Activated B cell treated with CpG ODN at 0.5 μM for 24 hours (primary cell): ENCODE data around the gene C2. TPM values are rescaled to one million over a fixed set of nuclear protein-coding genes. Genes with fewer than 3 reads are reported as not detected.

Experiments used
- ATAC-seq: fragments of 200-7000 bp; cut with Tn5 transposase; one replicate; pipeline ENCODE4 v1.10.0; 2021; ENCODE audit warnings: low read depth, mild to moderate bottlenecking, moderate library complexity
- CTCF ChIA-PET: fragments of 350-600 bp; sonication (Branson Sonifier 250); formaldehyde crosslinking; loops from one replicate; lab custom pipeline; 2021; ENCODE audit warnings: antibody characterized with exemption; lab: Charles Lee
- POLR2A ChIA-PET: fragments of 350-600 bp; sonication (Branson Sonifier 250); formaldehyde crosslinking; loops from one replicate; lab custom pipeline; 2021; ENCODE audit warnings: antibody characterized with exemption; lab: Charles Lee
- DNase-seq: peaks from one replicate; pipeline ENCODE4 v3.0.0; 2022
- H3K27ac Mint-ChIP-seq: one replicate; pipeline ENCODE4 v1.8.0; 2020; ENCODE audit warnings: mixed read lengths
- H3K27me3 Mint-ChIP-seq: one replicate; pipeline ENCODE4 v1.8.0; 2021; ENCODE audit warnings: mixed read lengths
- H3K36me3 Mint-ChIP-seq: one replicate; pipeline ENCODE4 v1.8.0; 2021; ENCODE audit warnings: low read depth, mixed read lengths
- H3K4me1 Mint-ChIP-seq: one replicate; pipeline ENCODE4 v1.8.0; 2021; ENCODE audit warnings: mixed read lengths
- H3K4me3 Mint-ChIP-seq: one replicate; pipeline ENCODE4 v1.8.0; 2020; ENCODE audit warnings: mild to moderate bottlenecking, mixed read lengths
- H3K9me3 Mint-ChIP-seq: one replicate; pipeline ENCODE4 v1.8.0; 2020; ENCODE audit warnings: mixed read lengths
- intact Hi-C: fragments of 100-400 bp; cut with micrococcal nuclease; formaldehyde crosslinking; loops from one replicate; pipeline ENCODE4 v1.15.1; 2024
- total RNA-seq: library from RNA; stranded (reverse); gene quantifications from 2 replicates; pipeline ENCODE4 v1.2.3, GENCODE V29; 2022
- TF ChIP-seq, protein P1 (sequence below): fragments of 200-600 bp; IDR thresholded peaks from one replicate; pipeline ENCODE4 v1.8.0; 2022; ENCODE audit warnings: antibody characterized with exemption, mild to moderate bottlenecking

C2 gene
- total RNA-seq, 1 donor from 2014 or later = 0.95 TPM

DNA sequence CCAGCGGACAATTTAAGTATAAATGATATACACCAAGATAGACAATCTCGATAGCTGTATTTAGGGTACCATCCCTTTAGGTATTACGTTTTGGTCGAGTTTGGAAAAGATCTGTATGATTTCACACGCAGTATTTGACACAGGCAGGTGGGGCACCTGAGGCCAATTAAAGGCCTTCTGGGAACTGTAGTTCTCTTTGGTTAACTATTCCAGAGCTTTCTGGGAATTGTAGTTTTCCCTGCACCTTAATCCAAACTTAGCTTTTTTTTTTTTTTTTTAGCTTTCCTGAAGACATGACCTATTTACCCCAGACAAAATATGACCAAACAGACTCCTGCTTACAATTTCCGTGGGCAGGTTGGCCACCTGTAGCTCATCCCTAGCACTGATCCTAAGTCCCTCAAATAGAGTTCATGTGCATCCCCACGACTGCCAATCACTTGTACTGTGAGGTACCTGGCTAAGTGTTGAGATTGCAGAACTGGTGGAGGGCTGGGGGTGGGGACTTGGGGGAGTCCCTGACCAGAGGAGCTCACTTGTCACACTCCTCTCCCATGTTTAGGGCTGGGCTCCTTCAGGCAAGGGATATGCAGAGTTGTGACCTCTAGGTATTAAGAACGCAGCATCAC, 29.0 kb upstream of the C2 start:
- Mint-ChIP-seq H3K27ac (peak overlapping the region; percentile 94), H3K4me1 (peaks cover 35% of the 10 kb centered on the region), H3K9me3 (no peaks in the 10 kb centered on the region), H3K36me3 (peaks cover 22% of the 10 kb centered on the region), H3K27me3 (no peaks in the 10 kb centered on the region), H3K4me3 (peak overlapping the region; percentile 97)
- CTCF ChIA-PET = interaction anchor here (0.7 kb wide), 1 partner anchor 8 kb away, joined by 3 read pairs; no protein-coding TSS in a partner anchor
- POLR2A ChIA-PET = interaction anchor here (0.5 to 3.0 kb wide), 24 partner anchors 10 to 1672 kb away, joined by 3 to 29 read pairs (median 4); partner anchors contain the start of genes ABHD16A, APOM, BAG6 and DDX39B
- TF ChIP-seq, protein P1, sequence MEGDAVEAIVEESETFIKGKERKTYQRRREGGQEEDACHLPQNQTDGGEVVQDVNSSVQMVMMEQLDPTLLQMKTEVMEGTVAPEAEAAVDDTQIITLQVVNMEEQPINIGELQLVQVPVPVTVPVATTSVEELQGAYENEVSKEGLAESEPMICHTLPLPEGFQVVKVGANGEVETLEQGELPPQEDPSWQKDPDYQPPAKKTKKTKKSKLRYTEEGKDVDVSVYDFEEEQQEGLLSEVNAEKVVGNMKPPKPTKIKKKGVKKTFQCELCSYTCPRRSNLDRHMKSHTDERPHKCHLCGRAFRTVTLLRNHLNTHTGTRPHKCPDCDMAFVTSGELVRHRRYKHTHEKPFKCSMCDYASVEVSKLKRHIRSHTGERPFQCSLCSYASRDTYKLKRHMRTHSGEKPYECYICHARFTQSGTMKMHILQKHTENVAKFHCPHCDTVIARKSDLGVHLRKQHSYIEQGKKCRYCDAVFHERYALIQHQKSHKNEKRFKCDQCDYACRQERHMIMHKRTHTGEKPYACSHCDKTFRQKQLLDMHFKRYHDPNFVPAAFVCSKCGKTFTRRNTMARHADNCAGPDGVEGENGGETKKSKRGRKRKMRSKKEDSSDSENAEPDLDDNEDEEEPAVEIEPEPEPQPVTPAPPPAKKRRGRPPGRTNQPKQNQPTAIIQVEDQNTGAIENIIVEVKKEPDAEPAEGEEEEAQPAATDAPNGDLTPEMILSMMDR = no peak
- intact Hi-C loops = loop anchor here (1.0 to 5.0 kb wide), 2 partner anchors 64 to 231 kb away; partner anchors contain the start of genes CSNK2B and LY6G5B
- ATAC-seq (peak; percentile 28), DNase-seq (no peak)

DNA sequence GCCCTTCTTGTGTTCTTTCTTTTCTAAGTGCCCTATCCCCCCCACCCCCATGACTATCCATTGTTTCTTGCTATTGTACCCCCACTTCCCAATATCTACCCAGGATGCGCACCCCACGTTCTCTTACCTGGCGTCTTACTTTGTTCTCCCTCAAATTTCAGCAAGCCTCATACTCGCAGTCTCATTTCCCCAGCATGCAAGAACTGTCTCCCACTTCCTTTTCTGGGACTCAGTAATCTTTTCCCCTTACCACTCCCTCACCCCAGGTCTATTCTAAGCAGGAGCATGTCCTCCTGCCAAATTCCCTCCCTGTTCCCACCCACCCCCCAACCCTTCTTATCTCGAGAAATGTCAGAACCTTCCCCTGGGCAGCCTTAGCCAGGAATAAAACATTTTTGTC, 28.3 kb upstream of the C2 start:
- Mint-ChIP-seq H3K27ac (peak overlapping the region; percentile 50), H3K4me3 (peak overlapping the region; percentile 66), H3K27me3 (no peaks in the 10 kb centered on the region), H3K36me3 (peaks cover 19% of the 10 kb centered on the region), H3K9me3 (no peaks in the 10 kb centered on the region), H3K4me1 (peaks cover 35% of the 10 kb centered on the region)
- ATAC-seq (no peak), DNase-seq (no peak)
- intact Hi-C loops = loop anchor here (5.0 kb wide), 1 partner anchor 232 kb away; the partner anchor contains the start of genes CSNK2B and LY6G5B
- TF ChIP-seq, protein P1 = no peak
- ChIA-PET CTCF (no interaction called here), POLR2A (interaction anchor here (1.1 to 3.0 kb wide), 5 partner anchors 36 to 404 kb away, joined by 3 to 29 read pairs (median 8); partner anchors contain the start of genes ABHD16A, APOM, NELFE and NEU1)

DNA sequence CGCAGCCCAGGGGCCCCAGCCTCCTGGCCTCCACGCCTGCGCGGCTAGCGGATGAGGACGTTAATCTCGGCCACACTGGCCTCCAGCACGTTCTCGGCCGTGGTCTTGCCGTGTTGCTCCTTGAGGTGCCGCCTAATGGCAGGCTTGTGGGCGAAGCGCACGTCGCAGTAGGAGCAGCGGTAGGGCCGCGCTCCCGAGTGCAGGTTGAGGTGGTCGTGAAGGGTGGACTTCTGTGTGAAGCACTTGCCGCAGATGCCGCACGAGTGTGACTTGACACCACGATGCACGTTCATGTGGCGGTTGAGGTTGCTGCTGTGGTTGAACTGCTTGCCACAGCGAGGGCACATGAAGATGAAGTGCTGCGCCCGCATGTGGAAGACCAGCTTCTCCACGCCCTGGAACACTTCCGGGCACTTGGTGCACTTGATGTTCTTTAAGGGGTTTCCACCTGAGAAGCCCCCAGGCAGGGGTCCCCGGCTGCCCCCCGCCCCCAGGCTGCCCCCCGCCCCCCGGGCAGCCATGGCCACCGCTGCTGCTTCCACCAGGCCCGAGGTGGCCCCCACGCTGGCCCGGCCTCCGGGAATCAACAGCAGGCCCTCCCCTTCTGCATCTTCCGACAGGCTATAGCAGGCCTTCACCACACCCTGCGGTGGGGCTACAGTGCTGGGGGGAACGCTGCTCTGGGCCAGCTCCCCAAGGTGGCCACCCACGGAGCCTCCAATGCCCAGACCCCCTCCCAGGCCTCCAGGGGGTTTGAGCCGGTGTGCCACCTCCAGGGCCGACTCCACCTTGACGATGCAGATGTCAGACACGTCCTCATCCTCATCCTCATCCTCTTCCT, 27.4 kb upstream of the C2 start:
- DNase-seq (no peak), ATAC-seq (no peak)
- H3K4me3 Mint-ChIP-seq = no peak overlapping the region
- H3K9me3 Mint-ChIP-seq = no peaks in the 10 kb centered on the region
- TF ChIP-seq, protein P1 = no peak
- ChIA-PET CTCF (no interaction called here), POLR2A (interaction anchor here (2.0 kb wide), 1 partner anchor 37 kb away, joined by 6 read pairs; the partner anchor contains the start of gene NEU1)
- H3K36me3 Mint-ChIP-seq = peaks cover 16% of the 10 kb centered on the region
- no peaks in the 10 kb centered on the region for H3K27me3 Mint-ChIP-seq
- H3K4me1 Mint-ChIP-seq = peaks cover 35% of the 10 kb centered on the region
- intact Hi-C loops = loop anchor here (5.0 kb wide), 2 partner anchors 233 to 277 kb away; partner anchors contain the start of genes AGPAT1, CSNK2B, LY6G5B and RNF5
- H3K27ac Mint-ChIP-seq = no peak overlapping the region

DNA sequence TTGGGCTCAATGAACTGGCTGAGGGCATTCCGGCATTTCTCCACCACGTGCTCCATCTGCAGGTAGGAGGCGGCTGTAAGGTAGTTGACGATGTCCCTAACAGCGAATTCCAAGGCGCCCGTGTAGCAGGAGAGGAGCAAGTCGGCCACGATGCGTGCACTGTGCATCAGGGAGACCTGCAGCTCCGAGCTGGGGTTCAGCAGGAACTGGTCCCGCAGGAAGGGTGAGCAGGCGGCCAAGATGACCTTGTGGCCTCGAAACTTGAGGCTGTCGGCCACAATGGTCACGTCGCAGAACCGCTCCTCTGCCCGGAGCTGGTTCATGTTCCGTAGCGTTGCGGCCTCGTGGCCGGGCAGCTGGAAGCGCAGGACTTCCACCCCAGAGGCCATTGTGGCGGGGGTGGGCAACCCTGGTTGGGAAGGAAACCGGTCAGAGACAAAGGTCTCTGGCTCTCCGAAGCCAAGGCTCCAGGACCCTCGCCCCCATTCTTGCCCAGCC, 26.6 kb upstream of the C2 start:
- CTCF ChIA-PET = no interaction called here

More for the DNA sequence above, 26.6 kb upstream of the C2 start:
- H3K4me1 Mint-ChIP-seq = peaks cover 32% of the 10 kb centered on the region
- DNase-seq (no peak), ATAC-seq (no peak)
- intact Hi-C loops = loop anchor here (5.0 kb wide), 1 partner anchor 276 kb away; the partner anchor contains the start of genes AGPAT1 and RNF5
- H3K9me3 Mint-ChIP-seq = no peaks in the 10 kb centered on the region
- no peaks in the 10 kb centered on the region for H3K27me3 Mint-ChIP-seq
- peak overlapping the region; percentile 66 for H3K4me3 Mint-ChIP-seq
- H3K36me3 Mint-ChIP-seq = peaks cover 8% of the 10 kb centered on the region
- TF ChIP-seq, protein P1 = no peak
- POLR2A ChIA-PET = interaction anchor here (0.6 to 2.0 kb wide), 8 partner anchors 38 to 1377 kb away, joined by 3 to 9 read pairs (median 6); partner anchors contain the start of genes DXO, NELFE, NEU1 and SKIC2
- H3K27ac Mint-ChIP-seq = peak overlapping the region; percentile 41
